HCT116 (cell line): ENCODE measurements around the gene ACP7.

Source experiments
- EGR1 ChIP-seq: IDR thresholded peaks from 2 replicates; pipeline ENCODE4 v1.6.1; 2012; ENCODE audit warnings: low read depth
- ELF1 ChIP-seq: IDR thresholded peaks from 2 replicates; pipeline ENCODE4 v1.6.1; 2012; ENCODE audit warnings: low read depth, borderline replicate concordance
- EZH2 ChIP-seq: fragments of 200-600 bp; sonication (generic); IDR thresholded peaks from 2 replicates; pipeline ENCODE4 v1.6.1; 2017; ENCODE audit warnings: antibody characterized with exemption, mixed run types
- EZH2phosphoT487 ChIP-seq: fragments of 200-600 bp; IDR thresholded peaks from 2 replicates; pipeline ENCODE4 v1.6.1; 2018; ENCODE audit warnings: antibody characterized with exemption, borderline replicate concordance
- JUND ChIP-seq: IDR thresholded peaks from 2 replicates; pipeline ENCODE4 v1.6.1; 2012
- POLR2A ChIP-seq: IDR thresholded peaks from 2 replicates; pipeline ENCODE4 v1.7.0; 2011; ENCODE audit warnings: borderline replicate concordance; ENCODE audit not compliant: insufficient read depth, insufficient read length; ENCODE audit errors: extremely low read depth
- POLR2AphosphoS5 ChIP-seq: IDR thresholded peaks from 2 replicates; pipeline ENCODE4 v1.6.1; 2011; ENCODE audit warnings: mild to moderate bottlenecking, low read depth, low read length, moderate library complexity
- RAD21 ChIP-seq: IDR thresholded peaks from 2 replicates; pipeline ENCODE4 v1.6.1; 2012; ENCODE audit warnings: low read depth, mild to moderate bottlenecking
- SRF ChIP-seq: IDR thresholded peaks from 2 replicates; pipeline ENCODE4 v1.6.1; 2012; ENCODE audit warnings: low read depth
- TF ChIP-seq, protein P1 (sequence below), 3 experiments: fragments of 200-600 bp in 1 of 3; sonication (generic) in 1 of 3; IDR thresholded peaks in 2 of 3; conservative IDR thresholded peaks in 1 of 3; 2 replicates each; pipeline ENCODE4 v1.5.1; 2012 to 2017; ENCODE audit warnings: low read depth in 2 of 3, low read length in 2 of 3, antibody characterized with exemption in 1 of 3, borderline replicate concordance in 1 of 3, control low read depth in 1 of 3, mild to moderate bottlenecking in 1 of 3, mixed read lengths in 1 of 3, mixed run types in 1 of 3, moderate library complexity in 1 of 3; ENCODE audit not compliant: insufficient read depth in 1 of 3
- TF ChIP-seq, protein P2 (sequence below): IDR thresholded peaks from 2 replicates; pipeline ENCODE4 v1.6.1; 2012; ENCODE audit warnings: low read depth
- TF ChIP-seq, protein P3 (sequence below): IDR thresholded peaks from 2 replicates; pipeline ENCODE4 v1.6.1; 2012
- TF ChIP-seq, protein P4 (sequence below): IDR thresholded peaks from 2 replicates; pipeline ENCODE4 v1.6.1; 2011; ENCODE audit warnings: mild to moderate bottlenecking, low read length, moderate library complexity; ENCODE audit not compliant: insufficient replicate concordance; ENCODE audit errors: extremely low read depth

DNA sequence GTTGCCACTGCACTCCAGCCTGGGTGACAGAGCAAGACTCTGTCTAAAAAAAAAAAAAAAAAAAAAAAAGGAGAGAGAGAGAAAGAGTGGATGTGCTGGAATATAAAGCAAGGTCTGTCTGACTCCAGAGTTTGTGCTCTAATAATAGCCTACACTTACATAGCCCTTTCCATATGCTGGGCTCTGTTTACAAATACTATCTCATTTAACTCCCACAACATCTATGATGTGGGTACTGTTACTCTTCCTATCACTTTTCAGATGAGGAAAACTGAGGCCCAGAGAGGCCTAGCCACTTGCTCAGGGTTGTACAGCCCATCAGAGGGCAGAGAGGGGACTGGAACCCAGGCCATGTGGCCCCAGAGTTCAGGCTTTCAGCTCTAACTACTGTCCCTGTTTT, 25.5 kb downstream of the ACP7 start:
- TF ChIP-seq, protein P1, sequence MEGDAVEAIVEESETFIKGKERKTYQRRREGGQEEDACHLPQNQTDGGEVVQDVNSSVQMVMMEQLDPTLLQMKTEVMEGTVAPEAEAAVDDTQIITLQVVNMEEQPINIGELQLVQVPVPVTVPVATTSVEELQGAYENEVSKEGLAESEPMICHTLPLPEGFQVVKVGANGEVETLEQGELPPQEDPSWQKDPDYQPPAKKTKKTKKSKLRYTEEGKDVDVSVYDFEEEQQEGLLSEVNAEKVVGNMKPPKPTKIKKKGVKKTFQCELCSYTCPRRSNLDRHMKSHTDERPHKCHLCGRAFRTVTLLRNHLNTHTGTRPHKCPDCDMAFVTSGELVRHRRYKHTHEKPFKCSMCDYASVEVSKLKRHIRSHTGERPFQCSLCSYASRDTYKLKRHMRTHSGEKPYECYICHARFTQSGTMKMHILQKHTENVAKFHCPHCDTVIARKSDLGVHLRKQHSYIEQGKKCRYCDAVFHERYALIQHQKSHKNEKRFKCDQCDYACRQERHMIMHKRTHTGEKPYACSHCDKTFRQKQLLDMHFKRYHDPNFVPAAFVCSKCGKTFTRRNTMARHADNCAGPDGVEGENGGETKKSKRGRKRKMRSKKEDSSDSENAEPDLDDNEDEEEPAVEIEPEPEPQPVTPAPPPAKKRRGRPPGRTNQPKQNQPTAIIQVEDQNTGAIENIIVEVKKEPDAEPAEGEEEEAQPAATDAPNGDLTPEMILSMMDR (IDR thresholded peaks at IDR 0.05 in 2 of 3, conservative IDR thresholded peaks at IDR 0.05 in 1 of 3; ENCODE audit: borderline replicate concordance in 1 of 3, insufficient read depth in 1 of 3, low read depth in 2 of 3, low read length in 2 of 3): no peak
- TF ChIP-seq EZH2 (no peak), POLR2A (no peak), EZH2phosphoT487 (no peak), RAD21 (no peak), SRF (no peak), POLR2AphosphoS5 (no peak), ELF1 (no peak), JUND (no peak), EGR1 (no peak)
- TF ChIP-seq, protein P2, sequence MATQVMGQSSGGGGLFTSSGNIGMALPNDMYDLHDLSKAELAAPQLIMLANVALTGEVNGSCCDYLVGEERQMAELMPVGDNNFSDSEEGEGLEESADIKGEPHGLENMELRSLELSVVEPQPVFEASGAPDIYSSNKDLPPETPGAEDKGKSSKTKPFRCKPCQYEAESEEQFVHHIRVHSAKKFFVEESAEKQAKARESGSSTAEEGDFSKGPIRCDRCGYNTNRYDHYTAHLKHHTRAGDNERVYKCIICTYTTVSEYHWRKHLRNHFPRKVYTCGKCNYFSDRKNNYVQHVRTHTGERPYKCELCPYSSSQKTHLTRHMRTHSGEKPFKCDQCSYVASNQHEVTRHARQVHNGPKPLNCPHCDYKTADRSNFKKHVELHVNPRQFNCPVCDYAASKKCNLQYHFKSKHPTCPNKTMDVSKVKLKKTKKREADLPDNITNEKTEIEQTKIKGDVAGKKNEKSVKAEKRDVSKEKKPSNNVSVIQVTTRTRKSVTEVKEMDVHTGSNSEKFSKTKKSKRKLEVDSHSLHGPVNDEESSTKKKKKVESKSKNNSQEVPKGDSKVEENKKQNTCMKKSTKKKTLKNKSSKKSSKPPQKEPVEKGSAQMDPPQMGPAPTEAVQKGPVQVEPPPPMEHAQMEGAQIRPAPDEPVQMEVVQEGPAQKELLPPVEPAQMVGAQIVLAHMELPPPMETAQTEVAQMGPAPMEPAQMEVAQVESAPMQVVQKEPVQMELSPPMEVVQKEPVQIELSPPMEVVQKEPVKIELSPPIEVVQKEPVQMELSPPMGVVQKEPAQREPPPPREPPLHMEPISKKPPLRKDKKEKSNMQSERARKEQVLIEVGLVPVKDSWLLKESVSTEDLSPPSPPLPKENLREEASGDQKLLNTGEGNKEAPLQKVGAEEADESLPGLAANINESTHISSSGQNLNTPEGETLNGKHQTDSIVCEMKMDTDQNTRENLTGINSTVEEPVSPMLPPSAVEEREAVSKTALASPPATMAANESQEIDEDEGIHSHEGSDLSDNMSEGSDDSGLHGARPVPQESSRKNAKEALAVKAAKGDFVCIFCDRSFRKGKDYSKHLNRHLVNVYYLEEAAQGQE: no peak
- TF ChIP-seq, protein P3, sequence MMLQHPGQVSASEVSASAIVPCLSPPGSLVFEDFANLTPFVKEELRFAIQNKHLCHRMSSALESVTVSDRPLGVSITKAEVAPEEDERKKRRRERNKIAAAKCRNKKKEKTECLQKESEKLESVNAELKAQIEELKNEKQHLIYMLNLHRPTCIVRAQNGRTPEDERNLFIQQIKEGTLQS: no peak
- TF ChIP-seq, protein P4, sequence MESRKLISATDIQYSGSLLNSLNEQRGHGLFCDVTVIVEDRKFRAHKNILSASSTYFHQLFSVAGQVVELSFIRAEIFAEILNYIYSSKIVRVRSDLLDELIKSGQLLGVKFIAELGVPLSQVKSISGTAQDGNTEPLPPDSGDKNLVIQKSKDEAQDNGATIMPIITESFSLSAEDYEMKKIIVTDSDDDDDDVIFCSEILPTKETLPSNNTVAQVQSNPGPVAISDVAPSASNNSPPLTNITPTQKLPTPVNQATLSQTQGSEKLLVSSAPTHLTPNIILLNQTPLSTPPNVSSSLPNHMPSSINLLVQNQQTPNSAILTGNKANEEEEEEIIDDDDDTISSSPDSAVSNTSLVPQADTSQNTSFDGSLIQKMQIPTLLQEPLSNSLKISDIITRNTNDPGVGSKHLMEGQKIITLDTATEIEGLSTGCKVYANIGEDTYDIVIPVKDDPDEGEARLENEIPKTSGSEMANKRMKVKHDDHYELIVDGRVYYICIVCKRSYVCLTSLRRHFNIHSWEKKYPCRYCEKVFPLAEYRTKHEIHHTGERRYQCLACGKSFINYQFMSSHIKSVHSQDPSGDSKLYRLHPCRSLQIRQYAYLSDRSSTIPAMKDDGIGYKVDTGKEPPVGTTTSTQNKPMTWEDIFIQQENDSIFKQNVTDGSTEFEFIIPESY: no peak
